GM18499 (cell line): ENCODE results near the gene ERMP1.

Experiments used
- ATAC-seq: cut with Tn5 transposase; IDR thresholded peaks from one replicate; pipeline ENCODE4 v1.9.1; 2021; ENCODE audit warnings: moderate number of reproducible peaks; ENCODE audit not compliant: insufficient read depth, unreplicated experiment

The ERMP1 gene

DNA sequence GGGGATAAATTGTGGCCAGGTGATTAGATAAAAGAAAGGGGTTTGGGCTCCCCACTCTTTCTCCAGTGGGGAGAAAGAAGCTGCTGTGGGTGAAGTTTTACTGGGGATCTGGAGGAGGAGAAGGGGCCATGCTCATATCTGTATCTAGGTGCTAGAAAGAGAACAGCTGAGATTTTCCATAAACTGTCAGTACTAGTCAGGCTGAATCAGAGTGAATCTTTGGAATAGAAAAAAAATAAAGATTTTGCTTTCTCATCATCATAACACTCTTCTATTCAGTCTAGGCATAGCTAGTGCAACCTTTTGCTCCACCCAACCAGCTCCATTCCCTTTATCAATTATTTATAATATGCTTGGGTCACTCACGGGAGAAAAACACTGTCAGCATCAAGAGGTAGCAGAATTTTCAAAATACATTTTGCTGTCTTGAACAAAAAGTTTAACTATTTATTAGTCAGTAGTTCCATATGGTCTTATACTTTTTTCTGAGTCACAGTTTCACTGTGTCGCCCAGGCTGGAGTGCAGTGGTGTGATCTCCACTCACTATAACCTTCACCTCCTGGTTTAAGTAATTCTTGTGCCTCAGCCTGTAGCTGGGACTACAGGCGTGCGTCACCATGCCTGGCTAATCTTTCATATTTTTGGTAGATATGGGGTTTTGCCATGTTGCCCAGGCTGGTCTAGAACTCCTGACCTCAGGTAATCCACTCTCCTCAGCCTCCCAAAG is 21.3 kb upstream of the ERMP1 start:
- ATAC-seq: no peak

DNA sequence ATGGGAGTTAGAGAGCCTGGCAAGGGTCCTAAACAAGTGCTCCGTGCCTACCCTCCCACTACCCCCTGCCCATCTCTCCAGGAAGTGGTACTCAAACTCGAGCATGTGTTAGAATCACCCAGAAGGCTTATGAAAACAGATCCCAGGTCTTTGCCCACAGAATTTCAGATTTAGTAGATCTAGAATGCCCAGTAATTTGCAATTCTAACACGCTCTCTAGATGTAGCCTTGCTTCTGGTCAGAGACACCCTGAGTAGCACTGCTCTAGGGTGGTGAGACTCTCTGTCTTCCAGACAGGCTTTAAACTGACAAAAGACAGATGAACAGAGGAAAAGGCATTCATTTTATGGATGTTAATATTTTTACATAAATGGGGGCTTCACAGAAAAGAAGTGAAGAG is 20.7 kb upstream of the ERMP1 start:
- ATAC-seq: no peak

DNA sequence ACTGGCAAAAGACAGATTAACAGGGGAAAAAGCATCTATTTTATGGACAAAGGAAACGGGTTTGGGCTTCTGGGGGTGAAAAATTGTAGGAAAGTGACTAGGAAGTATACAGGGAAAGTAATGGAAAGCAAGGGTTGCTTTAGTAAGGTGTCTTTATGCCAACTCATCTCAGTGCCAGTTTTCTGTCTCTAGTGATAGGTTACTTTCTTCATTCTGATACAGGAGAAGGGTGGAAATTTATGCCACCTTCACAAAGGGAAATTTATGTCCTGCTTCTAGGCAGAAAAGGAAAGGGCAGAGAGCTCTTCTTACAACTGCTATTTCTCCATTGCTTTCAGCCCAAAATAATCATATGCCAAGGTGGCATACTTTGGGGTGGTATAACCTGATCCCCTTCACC is 20.1 kb upstream of the ERMP1 start:
- no peak for ATAC-seq

DNA sequence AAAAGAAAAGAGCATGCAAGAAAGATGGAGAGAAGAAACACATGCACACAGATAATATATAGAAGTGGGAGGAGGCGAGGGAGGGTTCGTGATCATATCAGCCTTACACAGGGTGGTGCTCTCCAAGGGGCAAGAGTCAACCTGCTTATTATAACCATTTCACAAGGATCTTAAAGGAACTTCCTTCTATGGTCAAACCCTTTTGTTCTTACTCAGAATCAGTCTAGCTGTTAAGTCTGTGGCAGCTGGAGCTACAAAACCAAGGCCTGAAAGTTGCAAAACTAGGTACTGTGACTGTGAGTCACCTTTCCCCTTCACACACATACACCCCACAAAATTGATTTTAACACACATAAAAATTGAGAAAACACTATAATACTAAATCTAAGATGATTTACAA is 18.5 kb upstream of the ERMP1 start:
- ATAC-seq: peak; percentile 91

DNA sequence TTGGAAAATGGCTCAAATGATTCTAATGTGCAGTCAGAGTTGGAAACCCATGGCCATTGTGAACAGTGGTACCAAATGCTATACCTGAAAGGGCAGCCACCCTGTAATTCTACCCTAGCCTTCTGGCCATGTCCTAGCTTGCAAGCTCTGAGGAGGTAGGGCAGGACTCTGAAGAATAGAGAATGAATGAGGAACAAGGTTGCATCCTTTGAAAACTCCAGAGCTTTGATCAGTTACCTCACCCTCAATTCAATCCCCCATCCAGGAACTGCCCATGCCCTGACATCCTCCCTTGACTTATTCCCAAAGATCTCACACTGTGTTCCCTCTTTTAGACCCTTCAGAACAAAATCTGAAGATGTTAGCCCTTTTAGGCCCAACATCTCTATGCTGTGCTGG is 17.8 kb upstream of the ERMP1 start:
- no peak for ATAC-seq

DNA sequence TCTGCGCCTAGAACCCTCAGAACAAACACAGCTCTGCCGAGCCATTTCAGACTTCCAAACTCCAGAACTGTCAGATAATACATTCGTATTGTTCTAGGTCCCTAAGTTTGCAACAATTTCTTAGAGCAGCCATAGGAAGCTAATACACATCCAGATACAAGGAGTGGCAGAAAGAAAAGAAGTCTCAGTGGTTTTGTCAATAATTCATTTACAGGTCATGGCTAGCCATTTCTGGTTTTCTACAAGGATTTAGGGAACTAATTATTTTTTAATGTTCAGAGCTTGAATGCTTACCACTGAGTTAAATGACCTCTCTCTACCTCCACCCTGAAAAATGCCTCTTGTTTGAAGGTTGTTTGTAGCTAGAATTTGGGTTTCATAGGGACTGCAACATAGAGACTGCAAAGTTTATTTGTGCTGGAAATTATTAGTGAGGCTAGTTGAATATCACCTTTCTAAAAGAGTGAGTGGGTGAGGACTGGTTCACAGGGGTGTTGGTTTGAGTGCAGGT is 15.5 kb upstream of the ERMP1 start:
- ATAC-seq: no peak

DNA sequence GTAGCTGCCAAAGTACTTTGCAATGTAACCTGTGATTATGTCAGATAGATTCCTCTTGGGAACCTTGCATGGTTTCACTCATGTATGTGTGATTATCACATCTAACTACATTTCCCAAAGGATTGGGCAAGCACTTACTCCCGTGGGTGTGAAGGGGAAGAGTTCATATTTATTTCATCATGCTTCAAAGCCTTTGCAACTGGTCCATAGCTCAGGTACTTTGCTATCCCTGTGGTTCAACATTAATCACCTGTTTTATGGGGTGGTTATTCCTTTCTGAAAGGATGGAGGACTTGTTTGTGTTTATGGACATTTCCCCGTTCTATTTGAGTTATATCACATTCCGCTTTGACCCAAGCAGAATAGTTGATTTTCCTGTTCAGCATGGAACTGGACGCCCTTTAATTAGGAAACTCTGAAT is 13.6 kb upstream of the ERMP1 start:
- no peak for ATAC-seq

DNA sequence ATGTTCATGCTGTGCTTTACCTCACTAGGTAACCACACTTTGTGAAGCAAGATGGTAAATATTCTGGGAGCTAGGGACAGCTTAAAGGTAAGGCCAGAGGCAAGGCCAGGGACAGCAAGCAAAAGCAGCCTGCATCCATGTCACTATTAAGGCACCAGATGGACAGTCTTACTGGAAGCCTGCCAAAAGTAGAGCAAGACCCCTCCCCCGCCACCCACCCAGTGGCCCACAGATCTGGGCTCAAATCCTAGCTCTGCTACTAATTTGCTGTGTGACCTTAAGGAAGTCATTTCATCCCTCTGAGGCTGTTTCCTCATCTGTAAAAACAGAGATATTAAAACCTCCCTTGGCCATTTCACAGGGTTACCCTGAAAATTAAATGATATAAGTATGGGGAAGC is 13.2 kb upstream of the ERMP1 start:
- no peak for ATAC-seq

DNA sequence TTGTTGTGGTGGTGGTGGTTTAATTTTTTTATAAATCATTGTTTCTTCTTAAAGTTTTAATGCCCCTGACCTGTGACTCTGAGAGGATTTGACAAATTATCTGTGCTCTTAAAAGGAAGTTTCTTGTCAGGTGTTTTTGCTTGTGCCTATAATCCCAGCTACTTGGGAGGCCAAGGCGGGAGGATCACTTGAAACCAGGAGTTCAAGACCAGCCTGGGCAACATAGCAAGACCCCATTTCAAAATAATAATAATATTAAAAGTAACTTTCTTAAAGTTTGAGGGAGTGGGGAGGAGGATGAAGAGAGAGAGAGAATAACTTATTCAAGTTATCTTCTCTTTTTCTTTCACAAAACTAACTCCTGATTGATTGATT is 12.2 kb upstream of the ERMP1 start:
- no peak for ATAC-seq

DNA sequence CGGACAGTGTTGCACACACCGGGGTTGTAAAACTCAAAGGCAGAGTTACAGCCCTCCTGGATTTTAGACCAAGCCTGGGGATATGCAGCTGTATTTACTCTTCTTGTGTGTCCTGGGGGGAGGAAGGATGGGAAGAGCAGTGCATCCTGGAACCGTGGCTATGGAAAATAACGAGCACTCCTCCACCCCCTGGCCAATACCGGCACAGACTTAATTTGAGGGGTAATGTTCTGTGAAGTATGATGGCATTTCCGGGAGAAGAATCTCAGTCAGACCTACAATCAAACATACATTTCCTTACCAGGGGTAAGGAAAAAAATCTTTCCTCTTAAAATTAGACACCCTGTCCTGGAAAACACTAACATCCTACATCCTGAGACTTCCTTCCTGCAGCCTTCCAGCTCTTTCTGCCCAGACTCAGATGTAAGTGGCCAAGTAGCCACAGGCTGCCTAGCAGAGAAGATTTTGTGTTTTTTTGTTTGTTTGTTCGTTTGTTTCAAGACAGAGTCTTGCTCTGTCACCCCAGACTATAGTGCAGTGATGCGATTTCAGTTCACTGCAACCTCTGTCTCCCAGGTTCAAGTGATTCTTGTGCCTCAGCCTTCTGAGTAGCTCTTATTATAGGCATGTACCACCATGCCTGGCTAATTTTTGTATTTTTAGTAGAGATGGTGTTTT is 11.0 kb upstream of the ERMP1 start:
- no peak for ATAC-seq

DNA sequence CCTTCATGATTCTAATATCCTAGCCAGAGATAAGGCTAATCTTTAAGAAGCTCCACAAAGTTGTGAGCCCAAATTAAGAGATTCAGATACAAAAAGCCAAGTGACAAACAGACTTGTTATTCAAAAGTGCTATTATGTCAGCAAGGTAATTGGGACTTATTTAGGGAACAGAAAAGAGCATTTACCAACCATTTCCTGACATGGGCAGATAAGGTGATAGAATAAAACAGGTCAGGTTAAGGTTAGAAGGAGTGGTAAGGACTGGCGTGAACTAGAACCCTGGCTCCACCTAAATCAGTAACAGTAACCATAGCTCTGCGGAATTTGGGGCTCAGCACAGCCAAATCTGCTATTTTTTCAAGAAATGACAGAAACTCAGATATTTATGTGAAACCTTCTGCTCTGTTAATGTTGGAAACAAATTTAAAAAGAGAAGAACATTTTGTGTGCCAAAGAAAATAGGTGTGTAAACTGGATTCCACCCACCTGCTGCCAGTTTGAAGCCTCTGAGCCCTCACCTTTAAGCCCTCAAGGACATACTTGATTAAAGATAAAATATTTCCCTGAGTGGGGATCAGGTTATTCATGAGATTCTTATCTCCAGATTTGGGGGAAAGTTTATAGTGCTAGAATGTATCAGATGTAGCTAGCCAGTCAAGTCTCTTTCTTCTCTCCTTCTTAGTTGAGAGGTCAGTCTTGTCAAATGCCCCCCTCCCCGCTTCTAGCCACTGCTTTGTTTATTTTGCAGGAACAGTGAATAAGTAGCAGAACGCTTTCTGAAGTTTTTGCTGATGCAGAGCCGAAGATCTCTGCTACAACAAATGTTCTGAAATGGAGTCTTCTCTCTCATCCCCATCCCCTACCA is 10.2 kb upstream of the ERMP1 start:
- ATAC-seq: no peak

DNA sequence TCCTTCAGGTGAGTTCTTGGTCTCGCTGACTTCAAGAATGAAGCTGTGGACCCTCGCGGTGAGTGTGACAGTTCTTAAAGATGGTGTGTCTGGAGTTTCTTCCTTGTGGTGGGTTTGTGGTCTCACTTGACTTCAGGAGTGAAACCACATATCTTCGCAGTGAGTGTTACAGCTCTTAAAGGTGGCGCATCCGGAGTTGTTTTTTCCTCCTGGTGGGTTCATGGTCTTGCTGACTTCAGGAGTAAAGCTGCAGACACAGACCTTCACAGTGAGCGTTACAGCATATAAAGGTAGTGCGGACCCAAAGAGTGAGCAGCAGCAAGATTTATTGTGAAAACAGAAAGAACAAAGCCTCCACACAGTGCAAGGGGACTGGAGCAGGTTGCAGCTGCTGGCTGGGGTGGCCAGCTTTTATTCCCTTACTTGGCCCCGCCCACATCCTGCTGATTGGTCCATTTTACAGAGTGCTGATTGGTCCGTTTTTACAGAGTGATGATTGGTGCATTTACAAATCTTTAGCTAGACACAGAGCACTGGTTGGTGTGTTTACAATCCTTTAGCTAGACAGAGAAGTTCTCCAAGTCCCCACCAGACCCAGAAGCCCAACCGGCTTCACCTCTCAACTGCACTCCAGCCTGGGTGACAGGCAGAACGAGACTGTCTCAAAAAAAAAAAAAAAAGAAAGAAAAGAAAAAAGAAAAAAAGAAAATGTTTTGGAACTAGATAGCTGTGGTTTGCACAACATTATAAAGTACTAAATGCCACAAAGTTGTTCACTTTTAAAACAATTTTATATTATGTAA is 9.1 kb upstream of the ERMP1 start:
- ATAC-seq: no peak

DNA sequence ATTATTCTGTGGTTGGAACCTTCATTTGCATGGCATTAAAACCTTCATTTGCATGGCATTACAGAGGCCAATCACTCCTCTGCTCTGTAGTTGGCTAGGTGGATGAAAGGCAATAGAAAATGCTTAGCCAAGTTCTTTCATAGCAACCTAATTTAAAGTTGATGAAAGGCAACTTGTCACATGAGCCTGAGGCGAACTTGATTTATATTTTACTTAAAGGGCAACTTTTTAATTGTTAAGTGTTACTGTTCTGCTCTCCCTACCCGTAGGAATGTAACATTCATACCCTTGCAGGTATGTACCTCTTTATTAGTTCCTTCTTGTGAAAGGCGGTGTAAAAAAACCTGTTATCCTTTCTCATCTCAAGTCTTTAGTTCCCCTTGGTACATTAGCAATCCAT is 7.9 kb upstream of the ERMP1 start:
- no peak for ATAC-seq

DNA sequence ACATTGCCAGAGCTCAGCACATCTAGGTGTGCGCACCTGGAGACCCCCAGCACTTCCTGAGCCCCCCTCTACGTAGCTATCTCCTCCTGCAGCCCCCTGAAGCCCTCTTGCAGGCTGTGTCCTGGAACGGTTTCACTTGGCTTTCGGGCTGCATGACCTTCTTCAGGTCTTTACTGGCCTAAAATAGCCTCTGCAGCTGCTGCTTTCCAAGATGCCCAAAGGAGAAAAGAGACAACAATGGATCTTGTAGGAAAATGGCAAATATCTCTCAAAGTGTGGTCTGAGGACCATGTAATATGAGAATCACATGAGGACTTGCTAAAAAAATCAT is 6.6 kb upstream of the ERMP1 start:
- ATAC-seq: no peak

DNA sequence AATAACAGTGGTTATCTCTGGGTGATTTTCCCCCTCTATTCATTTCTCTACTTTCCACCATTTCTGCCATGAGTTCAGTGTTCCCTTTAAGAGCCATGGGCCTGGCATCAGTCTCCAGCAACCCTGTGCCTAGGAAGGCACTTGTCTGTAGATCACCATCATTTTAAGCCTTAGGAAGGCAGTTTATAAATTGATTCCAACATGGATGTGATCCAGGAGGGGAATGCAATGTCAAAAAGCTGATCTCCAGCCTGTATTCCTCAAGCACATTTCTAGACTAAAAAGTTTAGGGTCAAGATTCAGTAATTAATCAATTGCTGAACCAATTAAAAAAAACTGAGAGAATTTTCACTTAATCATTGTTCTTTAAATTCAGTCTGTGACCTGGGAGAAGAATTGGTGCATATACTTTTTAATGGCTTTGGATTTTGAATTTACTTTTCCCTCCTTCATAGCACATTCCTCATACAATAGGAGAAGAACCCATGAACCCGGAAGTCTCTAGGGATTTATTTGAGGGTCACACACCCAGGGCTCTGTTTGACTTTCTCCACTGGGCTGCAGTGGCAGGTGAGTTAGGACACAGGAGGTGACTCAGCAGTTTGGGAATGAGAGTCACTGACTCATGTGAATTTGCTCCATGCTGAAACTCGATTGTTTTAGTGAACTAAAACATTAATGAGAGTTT is 6.1 kb upstream of the ERMP1 start:
- no peak for ATAC-seq

DNA sequence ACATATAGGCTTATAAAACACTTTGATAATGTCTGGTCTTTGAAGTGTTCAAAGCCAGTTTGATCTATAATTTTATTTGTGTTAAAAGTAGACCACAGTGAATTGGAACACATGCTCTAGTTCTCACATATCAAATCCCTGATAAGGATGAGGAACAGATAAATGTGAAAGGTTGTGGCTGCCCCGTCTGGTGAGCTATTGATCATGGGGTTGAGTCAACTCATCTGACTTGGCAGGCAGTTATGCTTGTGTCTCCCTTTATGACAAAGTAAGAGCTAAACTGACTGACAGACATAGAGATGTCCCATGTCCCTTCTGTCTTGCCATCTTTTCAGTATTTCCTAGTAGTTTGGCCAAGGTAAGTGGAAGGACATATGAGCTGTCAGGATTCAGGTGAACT is 2.9 kb upstream of the ERMP1 start:
- no peak for ATAC-seq

DNA sequence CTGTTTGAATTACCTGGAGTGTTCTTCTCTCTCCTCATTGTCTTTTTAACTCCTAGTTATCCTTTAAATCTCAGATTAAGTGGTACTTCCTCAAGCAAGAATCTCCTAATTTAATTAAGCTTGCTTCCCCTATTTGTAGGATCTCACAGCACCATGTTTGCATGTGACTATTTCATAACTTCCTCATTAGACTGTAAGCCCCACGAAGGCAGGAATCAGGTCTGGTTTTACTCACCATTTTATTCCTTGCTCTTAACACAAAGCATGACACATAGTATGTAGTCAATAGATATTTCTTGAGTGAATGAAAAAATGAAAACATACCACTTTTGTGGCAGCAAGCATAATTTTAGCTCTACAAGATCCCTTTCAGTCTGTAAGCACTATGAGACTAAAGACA is 1.3 kb upstream of the ERMP1 start:
- ATAC-seq: no peak

DNA sequence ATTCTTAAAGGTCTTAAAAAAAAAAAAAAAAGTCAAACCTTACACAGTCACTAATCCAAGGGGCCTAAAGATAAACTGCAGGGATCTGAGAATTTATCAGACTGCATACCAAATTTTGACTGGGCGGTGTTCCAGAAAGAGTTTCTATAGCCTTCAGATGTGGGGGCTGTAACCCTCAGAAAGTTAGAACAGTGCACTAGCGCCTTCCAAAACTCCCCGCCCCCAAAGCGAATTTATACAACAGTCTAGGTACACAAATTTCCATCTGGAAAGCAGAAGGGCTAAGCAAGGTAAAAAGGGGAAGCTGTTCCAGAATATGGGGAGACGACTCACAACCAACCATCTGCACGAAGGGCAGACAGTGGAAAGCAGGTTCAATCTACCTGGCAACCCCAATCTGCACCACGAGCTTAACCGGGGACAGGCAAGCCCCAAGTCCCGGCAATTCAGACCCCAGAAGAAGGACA is 813 bp downstream of the ERMP1 start:
- ATAC-seq: no peak

DNA sequence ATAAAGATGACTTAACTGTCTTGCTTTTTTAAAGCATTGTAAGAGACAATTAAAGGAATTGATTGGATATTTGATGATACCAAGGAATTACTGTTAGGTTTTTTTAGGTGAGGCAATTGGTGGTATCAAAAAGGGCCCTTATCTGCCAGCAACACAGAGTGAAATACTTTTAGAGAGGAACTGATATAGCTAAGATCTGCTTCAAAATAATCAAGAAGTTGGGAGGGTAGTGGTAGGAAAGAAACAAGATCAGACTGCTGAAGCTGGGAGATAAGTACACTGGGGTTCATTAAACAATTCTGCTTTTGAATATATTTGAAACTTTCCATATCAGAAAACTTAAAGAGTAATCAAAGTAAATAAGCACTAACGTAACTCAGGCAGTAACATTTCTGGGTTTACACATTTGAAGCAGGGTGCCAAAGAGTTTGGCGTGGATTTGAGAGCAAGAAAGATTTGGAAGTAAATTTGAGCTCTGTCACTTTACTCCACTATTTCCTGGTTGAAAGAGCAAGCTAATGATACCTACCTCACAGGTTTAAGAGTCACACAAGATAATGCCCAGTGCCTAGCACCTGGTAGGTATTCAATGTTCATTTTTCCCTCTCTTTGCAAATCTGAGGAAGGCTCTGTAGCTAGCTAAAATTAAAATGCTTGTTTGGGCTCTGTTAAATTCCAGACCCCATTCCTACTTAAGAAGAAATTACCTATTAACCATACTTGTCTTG is 6.9 kb downstream of the ERMP1 start:
- no peak for ATAC-seq
